GM12878 (cell line): ENCODE results near the gene COPZ2.

Experiments used
- ATF3 ChIP-seq: IDR thresholded peaks from 2 replicates; pipeline ENCODE4 v1.6.1; 2011; ENCODE audit warnings: low read depth, mild to moderate bottlenecking, low read length, moderate library complexity, borderline replicate concordance; ENCODE audit errors: extremely low read depth
- CTCF ChIP-seq, 3 experiments: IDR thresholded peaks in 2 of 3; conservative IDR thresholded peaks in 1 of 3; 2 replicates each; pipeline ENCODE4 v1.5.1; 2011; ENCODE audit warnings: low read depth in 3 of 3, low read length in 3 of 3, mild to moderate bottlenecking in 3 of 3, control low read depth in 2 of 3, moderate library complexity in 2 of 3, inconsistent platforms in 1 of 3, mixed read lengths in 1 of 3; ENCODE audit not compliant: control insufficient read depth in 2 of 3, insufficient read depth in 1 of 3; ENCODE audit errors: extremely low read depth in 1 of 3
- MAX ChIP-seq: IDR thresholded peaks from 2 replicates; pipeline ENCODE4 v1.6.1; 2012; ENCODE audit warnings: low read depth, low read length, improper control_type of control experiment

GRCh38 chr17:48031966-48032365 is 5.6 kb downstream of the COPZ2 start:
- TF ChIP-seq MAX: no peak
- TF ChIP-seq ATF3: no peak
- TF ChIP-seq CTCF (IDR thresholded peaks at IDR 0.05 in 2 of 3, conservative IDR thresholded peaks at IDR 0.05 in 1 of 3; ENCODE audit: control insufficient read depth in 2 of 3, extremely low read depth in 1 of 3, insufficient read depth in 1 of 3, low read depth in 3 of 3, low read length in 3 of 3): no peak
